A549 (cell line): ENCODE results near the gene AIF1. TPM values are rescaled to one million over a fixed set of nuclear protein-coding genes. Genes with fewer than 3 reads are reported as not detected.

ENCODE experiments used
- ATAC-seq, 2 experiments: fragments of 200-7000 bp in 1 of 2; fragments of >200 bp in 1 of 2; cut with Nextera tagmentation in 1 of 2; cut with Tn5 transposase in 1 of 2; 3 replicates each; pipeline versions ENCODE4 v1.8.0 to v1.9.1; 2018 to 2020; ENCODE audit warnings: mild to moderate bottlenecking in 1 of 2, moderate library complexity in 1 of 2
- CTCF ChIA-PET: fragments of 300-600 bp; sonication (Branson Sonifier 250); formaldehyde crosslinking; extraction: SDS; loops from one replicate; lab custom pipeline; 2021; ENCODE audit warnings: antibody characterized with exemption, inconsistent platforms; lab: Yijun Ruan, JAX
- POLR2A ChIA-PET: fragments of 350-600 bp; formaldehyde crosslinking; extraction: SDS; loops from one replicate; lab custom pipeline; 2021; ENCODE audit warnings: antibody characterized with exemption, inconsistent platforms; lab: Yijun Ruan, JAX
- DNase-seq, 2 experiments: peaks; one replicate each; pipeline versions ENCODE4 v3.0.0 to v3.0.0-alpha.2; 2011 to 2016; ENCODE audit warnings: low read depth in 1 of 2, low spot score in 1 of 2
- FAIRE-seq: peaks from 2 replicates; lab custom pipeline; 2011; peaks lifted over from hg19 to GRCh38; lab: Jason Lieb, UNC
- H3K27ac ChIP-seq, 2 experiments: fragments of >200 bp; sonication (Bioruptor Twin); formaldehyde crosslinking; 3 replicates each; pipeline ENCODE4 v1.5.1; 2016 to 2017
- H3K4me1 ChIP-seq: fragments of >200 bp; sonication (Bioruptor Twin); formaldehyde crosslinking; 3 replicates; pipeline ENCODE4 v1.6.1; 2016
- H3K4me2 ChIP-seq: fragments of >200 bp; sonication (Bioruptor Twin); formaldehyde crosslinking; 3 replicates; pipeline ENCODE4 v1.6.1; 2016
- H3K4me3 ChIP-seq: fragments of >200 bp; sonication (Bioruptor Twin); formaldehyde crosslinking; 3 replicates; pipeline ENCODE4 v1.5.1; 2016
- H3K9me3 ChIP-seq: fragments of >200 bp; sonication (Bioruptor Twin); formaldehyde crosslinking; 3 replicates; pipeline ENCODE4 v1.6.1; 2016
- BHLHE40 ChIP-seq: IDR thresholded peaks from 2 replicates; pipeline ENCODE4 v1.6.1; 2012; ENCODE audit warnings: low read depth, low read length, inconsistent platforms
- CHD4 ChIP-seq: fragments of 200-600 bp; sonication (generic); IDR thresholded peaks from 2 replicates; pipeline ENCODE4 v1.6.1; 2016; ENCODE audit warnings: antibody characterized with exemption, mild to moderate bottlenecking, borderline replicate concordance
- EHF ChIP-seq: fragments of 250-450 bp; sonication (Bioruptor Pico); IDR thresholded peaks from 2 replicates; pipeline ENCODE4 v1.5.0; 2020; ENCODE audit warnings: mild to moderate bottlenecking
- EP300 ChIP-seq, 2 experiments: fragments of >200 bp; sonication (Bioruptor Twin); formaldehyde crosslinking; IDR thresholded peaks; 2 replicates in 1 of 2; 3 replicates in 1 of 2; pipeline ENCODE4 v1.6.1; 2016 to 2017
- ESRRA ChIP-seq: fragments of 150-350 bp; IDR thresholded peaks from 2 replicates; pipeline ENCODE4 v1.6.1; 2014; ENCODE audit warnings: mild to moderate bottlenecking, low read length, borderline replicate concordance
- FOSB ChIP-seq: fragments of 250-450 bp; sonication (Bioruptor Pico); IDR thresholded peaks from 2 replicates; pipeline ENCODE4 v1.5.0; 2020; ENCODE audit warnings: mild to moderate bottlenecking, moderate library complexity
- FOXS1 ChIP-seq: fragments of 250-450 bp; sonication (Bioruptor Pico); IDR thresholded peaks from 2 replicates; pipeline ENCODE4 v1.5.0; 2020; ENCODE audit warnings: mild to moderate bottlenecking, moderate library complexity
- GATA3 ChIP-seq: IDR thresholded peaks from 2 replicates; pipeline ENCODE4 v1.6.1; 2012; ENCODE audit warnings: borderline replicate concordance
- HDAC2 ChIP-seq: fragments of 200-600 bp; sonication (generic); IDR thresholded peaks from 2 replicates; pipeline ENCODE4 v1.6.1; 2016
- HOXA7 ChIP-seq: fragments of 250-450 bp; sonication (Bioruptor Pico); IDR thresholded peaks from 2 replicates; pipeline ENCODE4 v1.5.0; 2020; ENCODE audit warnings: mild to moderate bottlenecking, moderate library complexity
- HOXB13 ChIP-seq: fragments of 250-450 bp; sonication (Bioruptor Pico); IDR thresholded peaks from 2 replicates; pipeline ENCODE4 v1.5.0; 2020; ENCODE audit warnings: low read depth, mild to moderate bottlenecking, moderate library complexity
- JUN ChIP-seq, 2 experiments: fragments of >200 bp; sonication (Bioruptor Twin); formaldehyde crosslinking; IDR thresholded peaks; 2 replicates in 1 of 2; 3 replicates in 1 of 2; pipeline ENCODE4 v1.6.1; 2016 to 2017
- NFE2L2 ChIP-seq: fragments of 150-350 bp; conservative IDR thresholded peaks from 2 replicates; pipeline ENCODE4 v1.6.1; 2014; ENCODE audit warnings: low read length
- NPAS2 ChIP-seq: fragments of 250-450 bp; sonication (Bioruptor Pico); IDR thresholded peaks from 2 replicates; pipeline ENCODE4 v1.8.0; 2022; ENCODE audit warnings: mild to moderate bottlenecking, moderate library complexity, borderline replicate concordance
- PHF8 ChIP-seq: fragments of 200-600 bp; sonication (generic); IDR thresholded peaks from 2 replicates; pipeline ENCODE4 v1.6.1; 2016; ENCODE audit warnings: low read depth, mild to moderate bottlenecking, antibody characterized with exemption, moderate library complexity, borderline replicate concordance
- POLR2A ChIP-seq: IDR thresholded peaks from 2 replicates; pipeline ENCODE4 v1.6.1; 2012; ENCODE audit warnings: mild to moderate bottlenecking, low read length
- POLR2AphosphoS2 ChIP-seq: conservative IDR thresholded peaks from 2 replicates; pipeline ENCODE4 v1.6.1; 2012; ENCODE audit warnings: low read length, improper control_type of control experiment, inconsistent platforms
- RAD21 ChIP-seq, 2 experiments: fragments of >200 bp in 1 of 2; sonication (Bioruptor Twin) in 1 of 2; formaldehyde crosslinking in 1 of 2; IDR thresholded peaks in 1 of 2; conservative IDR thresholded peaks in 1 of 2; 2 replicates in 1 of 2; 3 replicates in 1 of 2; pipeline ENCODE4 v1.6.1; 2012 to 2018; ENCODE audit warnings: inconsistent platforms in 1 of 2
- RFX5 ChIP-seq: fragments of 450-650 bp; IDR thresholded peaks from 2 replicates; pipeline ENCODE4 v1.7.1; 2014; ENCODE audit warnings: antibody characterized with exemption, mild to moderate bottlenecking, moderate library complexity
- RNF2 ChIP-seq: fragments of 200-600 bp; sonication (generic); IDR thresholded peaks from 2 replicates; pipeline ENCODE4 v1.6.1; 2016; ENCODE audit warnings: low read depth, mild to moderate bottlenecking, antibody characterized with exemption, moderate library complexity, borderline replicate concordance
- SMC3 ChIP-seq: fragments of >200 bp; sonication (Bioruptor Twin); formaldehyde crosslinking; IDR thresholded peaks from 3 replicates; pipeline ENCODE4 v1.6.1; 2018; ENCODE audit warnings: inconsistent platforms
- TFCP2L1 ChIP-seq: fragments of 250-450 bp; sonication (Bioruptor Pico); IDR thresholded peaks from 2 replicates; pipeline ENCODE4 v1.5.0; 2021; ENCODE audit warnings: mild to moderate bottlenecking
- ZC3H11A ChIP-seq: fragments of 450-650 bp; IDR thresholded peaks from 2 replicates; pipeline ENCODE4 v1.6.1; 2014; ENCODE audit warnings: antibody characterized with exemption, mild to moderate bottlenecking
- ZFP36 ChIP-seq: fragments of 450-650 bp; IDR thresholded peaks from 2 replicates; pipeline ENCODE4 v1.6.1; 2014; ENCODE audit warnings: borderline replicate concordance; ENCODE audit not compliant: partially characterized antibody
- WGBS: methylation state at CpG from one replicate; pipeline ENCODE4 v1.1.6; 2017; ENCODE audit errors: missing lambda C conversion rate; 5-methylcytosine and 5-hydroxymethylcytosine counted together
- polyA plus RNA-seq, 4 experiments: library from polyadenylated mRNA; depleted of rRNA in 3 of 4; stranded (reverse); fragments of >200 nt; fragmentation: RNase III in 1 of 4; extraction: RNeasy Plus Mini Kit Qiagen cat#74134 plus additional on column Dnase treatment in 1 of 4; gene quantifications; 2 replicates in 3 of 4; 3 replicates in 1 of 4; pipeline ENCODE4 v1.2.3, GENCODE V29; 2011 to 2017
- TF ChIP-seq, protein P1 (sequence below): IDR thresholded peaks from 2 replicates; pipeline ENCODE4 v1.6.1; 2012
- TF ChIP-seq, protein P2 (sequence below): IDR thresholded peaks from 2 replicates; pipeline ENCODE4 v1.6.1; 2012; ENCODE audit warnings: low read depth, borderline replicate concordance
- TF ChIP-seq, protein P3 (sequence below): fragments of 450-650 bp; IDR thresholded peaks from 2 replicates; pipeline ENCODE4 v1.6.1; 2014; ENCODE audit warnings: antibody characterized with exemption
- TF ChIP-seq, protein P4 (sequence below): IDR thresholded peaks from 2 replicates; pipeline ENCODE4 v1.6.1; 2012

AIF1 gene
- polyA plus RNA-seq, 2 of the 4 experiments (the other 2 are of a cell fraction), result not detected

DNA sequence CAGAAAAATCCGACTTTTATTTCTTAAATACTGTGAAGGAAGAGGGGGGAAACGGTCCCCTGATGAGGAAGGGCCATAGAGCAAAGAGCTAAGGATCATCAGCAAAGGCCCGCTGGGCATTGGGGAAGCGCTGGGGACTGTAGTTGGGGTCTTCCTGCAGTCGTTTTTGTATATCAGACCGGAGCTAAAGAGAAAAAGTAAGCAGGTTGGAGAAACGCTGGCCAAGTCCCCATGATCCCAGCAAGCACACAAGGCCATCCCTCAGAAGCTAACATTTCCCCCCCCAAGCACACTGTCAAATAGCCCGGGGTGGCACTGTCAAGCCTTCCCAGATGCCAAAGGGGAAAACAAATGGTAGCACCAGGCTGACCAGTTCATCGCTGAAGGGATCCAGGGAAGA is 24.0 kb downstream of the AIF1 start:
- FAIRE-seq, result no peak
- 81% methylated on average over 9 of the region's 9 CpGs for WGBS

DNA sequence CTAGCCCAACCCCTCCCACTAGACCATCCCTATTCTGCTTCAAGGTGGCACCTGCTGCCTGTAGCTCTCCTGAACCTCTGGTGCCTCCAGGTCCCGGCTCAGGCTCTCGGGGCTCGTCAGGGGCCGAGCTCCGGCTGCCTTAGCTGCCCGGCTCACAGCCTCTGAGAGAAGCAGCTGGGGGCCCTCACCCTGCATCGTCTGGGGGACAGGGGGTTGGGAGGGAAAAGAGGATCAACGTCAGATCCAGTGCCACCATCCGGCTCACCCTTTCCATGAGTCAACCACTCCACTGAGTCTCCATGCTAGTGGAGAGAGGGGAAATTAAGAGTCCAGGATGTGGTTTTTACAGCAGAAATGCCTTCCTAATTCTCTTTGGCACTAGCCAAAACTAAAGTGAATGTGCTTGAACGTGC is 24.4 kb downstream of the AIF1 start:
- CTCF ChIA-PET, result interaction anchor here (1.8 kb wide), 2 partner anchors 14 to 41 kb away, joined by 4 to 6 read pairs; no protein-coding TSS in a partner anchor
- no peak for TF ChIP-seq SMC3
- TF ChIP-seq, protein P1, sequence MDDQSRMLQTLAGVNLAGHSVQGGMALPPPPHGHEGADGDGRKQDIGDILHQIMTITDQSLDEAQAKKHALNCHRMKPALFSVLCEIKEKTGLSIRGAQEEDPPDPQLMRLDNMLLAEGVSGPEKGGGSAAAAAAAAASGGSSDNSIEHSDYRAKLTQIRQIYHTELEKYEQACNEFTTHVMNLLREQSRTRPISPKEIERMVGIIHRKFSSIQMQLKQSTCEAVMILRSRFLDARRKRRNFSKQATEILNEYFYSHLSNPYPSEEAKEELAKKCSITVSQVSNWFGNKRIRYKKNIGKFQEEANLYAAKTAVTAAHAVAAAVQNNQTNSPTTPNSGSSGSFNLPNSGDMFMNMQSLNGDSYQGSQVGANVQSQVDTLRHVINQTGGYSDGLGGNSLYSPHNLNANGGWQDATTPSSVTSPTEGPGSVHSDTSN, result no peak
- TF ChIP-seq ZC3H11A, result no peak
- TF ChIP-seq CHD4, result no peak
- no peak for TF ChIP-seq RNF2
- no peak for TF ChIP-seq HOXB13 (CRISPR knock-in tag)
- TF ChIP-seq ESRRA, result no peak
- no peak for TF ChIP-seq EP300 (IDR thresholded peaks at IDR 0.05)
- no peak for TF ChIP-seq HDAC2
- TF ChIP-seq RFX5, result no peak
- TF ChIP-seq RAD21 (conservative IDR thresholded peaks at IDR 0.05 in 1 of 2, IDR thresholded peaks at IDR 0.05 in 1 of 2), result no peak
- TF ChIP-seq NFE2L2, result no peak
- TF ChIP-seq, all 56 proteins: peak for 0
- FAIRE-seq (no peak), DNase-seq (no peak), ATAC-seq (peak in 1 of 2 experiments; percentile 5; a peak in 1 of 6 replicates)
- H3K27ac ChIP-seq, result no peak overlapping the region
- 79% methylated on average over 4 of the region's 10 CpGs for WGBS
- POLR2A ChIA-PET, result interaction anchor here (0.7 to 0.9 kb wide), 2 partner anchors 13 to 18 kb away, joined by 3 to 4 read pairs; partner anchors contain the start of gene BAG6
- H3K4me3 ChIP-seq, result no peak overlapping the region
- no peak overlapping the region for H3K4me2 ChIP-seq
- no peaks in the 10 kb centered on the region for H3K9me3 ChIP-seq
- no peaks in the 10 kb centered on the region for H3K4me1 ChIP-seq

More for the DNA sequence above, 24.0 kb downstream of the AIF1 start:
- H3K4me3 ChIP-seq, result no peak overlapping the region
- ATAC-seq (no peak), DNase-seq (no peak)
- CTCF ChIA-PET, result interaction anchor here (1.8 kb wide), 2 partner anchors 14 to 40 kb away, joined by 4 to 6 read pairs; no protein-coding TSS in a partner anchor
- no peaks in the 10 kb centered on the region for H3K4me1 ChIP-seq
- H3K9me3 ChIP-seq, result no peaks in the 10 kb centered on the region
- POLR2A ChIA-PET, result interaction anchor here (0.7 to 0.9 kb wide), 2 partner anchors 13 to 17 kb away, joined by 3 to 4 read pairs; partner anchors contain the start of gene BAG6
- no peak overlapping the region for H3K27ac ChIP-seq
- TF ChIP-seq NPAS2 (CRISPR knock-in tag) (no peak), JUN (IDR thresholded peaks at IDR 0.05) (no peak), EHF (CRISPR knock-in tag) (no peak), RAD21 (conservative IDR thresholded peaks at IDR 0.05 in 1 of 2, IDR thresholded peaks at IDR 0.05 in 1 of 2) (no peak), PHF8 (no peak), POLR2AphosphoS2 (no peak), HOXA7 (no peak), TFCP2L1 (CRISPR knock-in tag) (no peak), GATA3 (no peak), POLR2A (no peak), ZFP36 (no peak), FOXS1 (CRISPR knock-in tag) (no peak), BHLHE40 (no peak), FOSB (CRISPR knock-in tag) (no peak)
- TF ChIP-seq, protein P2, sequence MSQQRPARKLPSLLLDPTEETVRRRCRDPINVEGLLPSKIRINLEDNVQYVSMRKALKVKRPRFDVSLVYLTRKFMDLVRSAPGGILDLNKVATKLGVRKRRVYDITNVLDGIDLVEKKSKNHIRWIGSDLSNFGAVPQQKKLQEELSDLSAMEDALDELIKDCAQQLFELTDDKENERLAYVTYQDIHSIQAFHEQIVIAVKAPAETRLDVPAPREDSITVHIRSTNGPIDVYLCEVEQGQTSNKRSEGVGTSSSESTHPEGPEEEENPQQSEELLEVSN, result no peak
- TF ChIP-seq, protein P3, sequence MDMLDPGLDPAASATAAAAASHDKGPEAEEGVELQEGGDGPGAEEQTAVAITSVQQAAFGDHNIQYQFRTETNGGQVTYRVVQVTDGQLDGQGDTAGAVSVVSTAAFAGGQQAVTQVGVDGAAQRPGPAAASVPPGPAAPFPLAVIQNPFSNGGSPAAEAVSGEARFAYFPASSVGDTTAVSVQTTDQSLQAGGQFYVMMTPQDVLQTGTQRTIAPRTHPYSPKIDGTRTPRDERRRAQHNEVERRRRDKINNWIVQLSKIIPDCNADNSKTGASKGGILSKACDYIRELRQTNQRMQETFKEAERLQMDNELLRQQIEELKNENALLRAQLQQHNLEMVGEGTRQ, result no peak
- TF ChIP-seq, protein P4, sequence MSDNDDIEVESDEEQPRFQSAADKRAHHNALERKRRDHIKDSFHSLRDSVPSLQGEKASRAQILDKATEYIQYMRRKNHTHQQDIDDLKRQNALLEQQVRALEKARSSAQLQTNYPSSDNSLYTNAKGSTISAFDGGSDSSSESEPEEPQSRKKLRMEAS, result no peak
- TF ChIP-seq, all 56 proteins: peak for 0
- H3K4me2 ChIP-seq, result no peak overlapping the region
